GM06990 (cell line): ENCODE results near the gene INSIG1.

Experiments used
- DNase-seq: peaks from one replicate; pipeline ENCODE4 v3.0.0-alpha.2; 2011; ENCODE audit not compliant: insufficient read length; ENCODE audit errors: extremely low read depth
- H3K27me3 ChIP-seq: replicated peaks from 2 replicates; pipeline ENCODE4 v1.6.0; 2011; ENCODE audit warnings: low read length; ENCODE audit not compliant: control insufficient read depth, insufficient read depth
- H3K36me3 ChIP-seq: 2 replicates; pipeline ENCODE4 v1.5.1; 2011; ENCODE audit warnings: low read length; ENCODE audit not compliant: control insufficient read depth, insufficient read depth
- H3K4me3 ChIP-seq: replicated peaks from 2 replicates; pipeline ENCODE4 v1.5.1; 2011; ENCODE audit warnings: low read depth, mild to moderate bottlenecking, control low read depth, low read length
- TF ChIP-seq, protein P1 (sequence below): IDR thresholded peaks from 2 replicates; pipeline ENCODE4 v1.5.1; 2011; ENCODE audit warnings: low read length, control low read depth, mild to moderate bottlenecking, inconsistent platforms; ENCODE audit not compliant: insufficient read depth, poor library complexity, severe bottlenecking

INSIG1 gene

DNA sequence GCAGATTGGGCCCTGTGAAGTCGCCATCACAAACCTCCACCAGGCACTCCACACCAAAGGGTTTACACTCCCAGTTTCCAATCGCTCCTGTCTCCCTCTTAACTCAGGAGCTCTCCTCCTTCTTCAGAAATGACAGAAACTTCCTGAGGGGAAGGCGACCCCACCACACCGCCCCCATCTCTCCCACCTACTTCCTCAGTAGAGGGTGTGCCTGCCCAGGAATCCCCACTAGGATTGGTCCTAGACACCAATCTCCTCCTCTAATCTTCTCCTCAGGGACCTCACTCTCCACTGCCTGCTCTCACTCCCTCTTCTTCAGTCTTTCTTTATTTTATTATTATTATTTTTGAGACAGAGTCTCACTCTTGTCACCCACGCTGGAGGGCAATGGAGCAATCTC lies 5.9 kb upstream of the INSIG1 start:
- Histone ChIP-seq H3K36me3 (no peaks in the 10 kb centered on the region), H3K27me3 (no peaks in the 10 kb centered on the region), H3K4me3 (no peak overlapping the region)
- TF ChIP-seq, protein P1, sequence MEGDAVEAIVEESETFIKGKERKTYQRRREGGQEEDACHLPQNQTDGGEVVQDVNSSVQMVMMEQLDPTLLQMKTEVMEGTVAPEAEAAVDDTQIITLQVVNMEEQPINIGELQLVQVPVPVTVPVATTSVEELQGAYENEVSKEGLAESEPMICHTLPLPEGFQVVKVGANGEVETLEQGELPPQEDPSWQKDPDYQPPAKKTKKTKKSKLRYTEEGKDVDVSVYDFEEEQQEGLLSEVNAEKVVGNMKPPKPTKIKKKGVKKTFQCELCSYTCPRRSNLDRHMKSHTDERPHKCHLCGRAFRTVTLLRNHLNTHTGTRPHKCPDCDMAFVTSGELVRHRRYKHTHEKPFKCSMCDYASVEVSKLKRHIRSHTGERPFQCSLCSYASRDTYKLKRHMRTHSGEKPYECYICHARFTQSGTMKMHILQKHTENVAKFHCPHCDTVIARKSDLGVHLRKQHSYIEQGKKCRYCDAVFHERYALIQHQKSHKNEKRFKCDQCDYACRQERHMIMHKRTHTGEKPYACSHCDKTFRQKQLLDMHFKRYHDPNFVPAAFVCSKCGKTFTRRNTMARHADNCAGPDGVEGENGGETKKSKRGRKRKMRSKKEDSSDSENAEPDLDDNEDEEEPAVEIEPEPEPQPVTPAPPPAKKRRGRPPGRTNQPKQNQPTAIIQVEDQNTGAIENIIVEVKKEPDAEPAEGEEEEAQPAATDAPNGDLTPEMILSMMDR: no peak
- DNase-seq: no peak

DNA sequence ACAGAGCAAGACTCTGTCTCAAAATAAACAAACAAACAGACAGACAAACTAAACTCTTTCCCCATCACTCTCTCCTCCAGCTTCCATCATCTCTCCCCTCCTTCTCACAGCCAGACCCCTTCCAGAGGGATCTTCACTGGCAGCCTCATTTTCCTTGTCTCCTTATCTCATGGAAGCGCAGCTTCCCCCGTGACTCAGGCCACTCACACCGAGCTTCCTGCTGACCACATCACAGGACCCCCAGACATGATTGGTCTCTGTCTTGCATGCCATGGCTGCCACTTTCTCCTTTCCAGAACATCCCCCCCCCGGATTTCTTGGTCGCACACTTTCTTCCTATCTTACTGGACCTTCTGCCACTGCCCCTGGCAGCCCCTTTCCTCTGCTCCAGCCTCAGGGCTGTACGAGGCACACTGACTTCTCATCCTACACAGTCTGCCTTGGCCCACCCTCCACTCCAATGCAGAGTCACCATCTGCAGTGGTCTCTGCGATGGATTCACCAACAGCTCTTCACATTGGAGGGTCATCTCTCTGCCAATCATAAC lies 4.9 kb upstream of the INSIG1 start:
- Histone ChIP-seq H3K4me3 (no peak overlapping the region), H3K27me3 (no peaks in the 10 kb centered on the region), H3K36me3 (no peaks in the 10 kb centered on the region)
- TF ChIP-seq, protein P1: no peak
- no peak for DNase-seq

DNA sequence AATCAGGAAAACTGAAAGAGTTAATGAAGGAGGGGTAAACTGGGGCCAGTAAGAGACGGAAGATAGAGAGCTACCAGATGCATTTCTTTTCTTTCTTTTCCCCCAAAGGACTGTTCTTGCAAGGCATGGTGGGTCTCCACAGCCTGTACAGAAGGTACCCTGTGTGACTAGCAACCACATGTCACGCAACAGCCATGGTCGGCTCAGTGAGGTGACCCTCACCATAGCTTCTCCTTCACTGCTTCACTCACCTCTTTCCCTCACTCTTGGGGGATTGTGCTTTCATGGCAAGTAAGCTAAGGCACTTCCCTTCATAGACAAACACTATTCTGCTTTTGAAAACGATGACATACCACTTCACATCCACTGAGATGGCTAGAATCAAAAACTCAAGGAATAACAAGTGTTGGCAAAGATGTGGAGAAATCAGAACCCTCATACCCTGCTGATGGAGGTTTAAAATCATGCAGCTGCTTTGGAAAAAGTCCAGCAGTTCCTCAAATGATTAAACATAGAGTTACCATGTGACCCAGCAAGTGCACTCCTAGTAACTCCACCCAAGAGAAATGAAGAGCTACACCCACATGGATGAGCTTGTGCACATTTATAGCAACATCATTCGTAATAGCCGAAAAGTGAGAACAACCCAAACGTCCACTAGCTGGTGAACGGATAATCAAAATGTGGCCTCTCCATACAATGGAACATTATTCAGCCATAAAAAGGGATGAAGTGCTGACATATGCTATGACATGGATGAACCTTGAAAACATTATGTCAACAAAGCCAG lies 3.8 kb upstream of the INSIG1 start:
- TF ChIP-seq, protein P1: no peak
- Histone ChIP-seq H3K36me3 (no peaks in the 10 kb centered on the region), H3K27me3 (no peaks in the 10 kb centered on the region), H3K4me3 (no peak overlapping the region)
- DNase-seq: no peak

DNA sequence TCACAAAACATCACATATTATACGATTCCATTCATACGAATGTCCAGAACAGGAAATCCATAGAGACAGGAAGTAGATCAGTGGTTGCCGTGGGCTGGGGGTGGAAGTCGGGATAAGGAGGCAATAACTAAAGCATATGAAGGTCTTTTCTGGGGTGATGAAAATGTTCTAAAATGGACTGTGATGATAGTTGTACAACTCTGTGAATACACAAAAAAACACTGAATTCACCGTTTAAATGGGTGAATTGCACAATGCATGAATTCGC lies 3.2 kb upstream of the INSIG1 start:
- no peaks in the 10 kb centered on the region for H3K27me3 ChIP-seq
- H3K4me3 ChIP-seq: no peak overlapping the region
- no peak for DNase-seq
- H3K36me3 ChIP-seq: no peaks in the 10 kb centered on the region
- TF ChIP-seq, protein P1: no peak

DNA sequence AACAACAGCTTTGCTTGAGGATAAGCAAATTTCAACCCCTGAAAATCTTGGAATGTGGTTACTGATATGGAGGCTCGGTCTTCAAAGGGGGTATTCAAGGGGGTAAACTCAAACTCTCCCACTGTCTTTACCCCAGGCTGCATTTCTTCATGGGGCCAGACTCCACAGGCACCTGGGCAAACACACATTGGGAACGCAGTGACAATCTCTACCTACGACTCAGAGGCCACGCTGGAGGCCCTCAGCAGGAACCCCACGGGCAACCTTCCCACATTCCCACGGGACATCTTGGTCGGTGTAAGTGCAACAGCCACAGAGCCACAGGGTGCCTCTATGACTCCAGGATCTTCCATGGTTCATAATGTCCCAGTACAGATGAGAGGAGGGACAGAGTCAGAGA lies 2.2 kb upstream of the INSIG1 start:
- TF ChIP-seq, protein P1: no peak
- no peaks in the 10 kb centered on the region for H3K27me3 ChIP-seq
- peaks cover 4% of the 10 kb centered on the region for H3K36me3 ChIP-seq
- no peak overlapping the region for H3K4me3 ChIP-seq
- DNase-seq: no peak
